K562 (cell line): Measurements from ENCODE around the gene LDB2. TPM values are rescaled to one million over a fixed set of nuclear protein-coding genes. Genes with fewer than 3 reads are reported as not detected.

Source experiments
- ATAC-seq: fragments of 200-7000 bp; cut with Tn5 transposase; 3 replicates; pipeline ENCODE4 v1.9.1; 2020; ENCODE audit warnings: moderate library complexity
- BruUV-seq: library from RNA; stranded (reverse); fragments of 400-500 nt; replicated peaks from 2 replicates; lab custom pipeline; 2021; lab: Mats Ljungman, UMichigan
- CTCF ChIA-PET: fragments of 300-600 bp; formaldehyde crosslinking; extraction: SDS; loops from one replicate; lab custom pipeline; 2021; ENCODE audit warnings: low intra/inter-chr PET ratio; lab: Yijun Ruan, JAX
- POLR2A ChIA-PET: fragments of 300-600, 350-650 bp; sonication (Branson Sonifier 250); formaldehyde crosslinking; extraction: SDS; loops from one replicate; lab custom pipeline; 2021; ENCODE audit warnings: antibody characterized with exemption, inconsistent platforms; lab: Yijun Ruan, JAX
- DNase-seq, 4 experiments: peaks; one replicate each; pipeline versions ENCODE4 v3.0.0 to v3.0.0-alpha.2; 2011 to 2018; ENCODE audit warnings: low spot score in 3 of 4, mixed read lengths in 3 of 4; ENCODE audit errors: extremely low read depth in 1 of 4
- FAIRE-seq: peaks from 2 replicates; lab custom pipeline; 2011; peaks lifted over from hg19 to GRCh38; lab: Jason Lieb, UNC
- H2AFZ ChIP-seq: 2 replicates; pipeline ENCODE4 v1.6.0; 2011; ENCODE audit warnings: low read depth, low read length, control low read depth, inconsistent platforms
- H3K27ac ChIP-seq: fragments of 200-600 bp; 3 replicates; pipeline ENCODE4 v1.8.0; 2011; ENCODE audit warnings: low read depth, mild to moderate bottlenecking, control low read depth, inconsistent platforms, low read length, moderate library complexity, mixed read lengths; ENCODE audit errors: extremely low read depth
- H3K27me3 ChIP-seq, 2 experiments: fragments of 300-600 bp in 1 of 2; 2 replicates in 1 of 2; 3 replicates in 1 of 2; pipeline versions ENCODE4 v1.6.0 to v1.8.0; 2011; ENCODE audit warnings: inconsistent platforms in 2 of 2, low read length in 2 of 2, mild to moderate bottlenecking in 1 of 2, mixed read lengths in 1 of 2, moderate library complexity in 1 of 2; ENCODE audit not compliant: control insufficient read depth in 2 of 2, insufficient read depth in 2 of 2
- H3K36me3 ChIP-seq: fragments of 300-600 bp; 3 replicates; pipeline ENCODE4 v1.8.0; 2011; ENCODE audit warnings: mild to moderate bottlenecking, low read length, inconsistent platforms; ENCODE audit not compliant: control insufficient read depth, insufficient read depth
- H3K4me1 ChIP-seq, 2 experiments: fragments of 200-600 bp in 1 of 2; replicated peaks in 1 of 2; 2 replicates in 1 of 2; 3 replicates in 1 of 2; pipeline versions ENCODE4 v1.5.1 to v1.8.0; 2011; ENCODE audit warnings: inconsistent platforms in 2 of 2, low read length in 2 of 2, mild to moderate bottlenecking in 1 of 2, mixed read lengths in 1 of 2, moderate library complexity in 1 of 2; ENCODE audit not compliant: control insufficient read depth in 2 of 2, insufficient read depth in 2 of 2
- H3K4me2 ChIP-seq: 2 replicates; pipeline ENCODE4 v1.6.1; 2011; ENCODE audit warnings: low read length, control low read depth, inconsistent platforms, mixed read lengths; ENCODE audit not compliant: insufficient read depth
- H3K4me3 ChIP-seq: fragments of 200-600 bp; sonication (generic), shearing (Covaris generic); 2 replicates; pipeline ENCODE4 v1.5.1; 2016; ENCODE audit warnings: control low read depth, inconsistent platforms
- H3K79me2 ChIP-seq: fragments of 200-600 bp; 3 replicates; pipeline ENCODE4 v1.8.0; 2011; ENCODE audit warnings: low read length, inconsistent platforms; ENCODE audit not compliant: control insufficient read depth, insufficient read depth
- H3K9ac ChIP-seq, 2 experiments: 2 replicates each; pipeline versions ENCODE4 v1.6.0 to v1.6.1; 2011; ENCODE audit warnings: low read depth in 2 of 2, low read length in 2 of 2, control low read depth in 1 of 2, inconsistent platforms in 1 of 2, mild to moderate bottlenecking in 1 of 2, mixed read lengths in 1 of 2; ENCODE audit not compliant: insufficient read depth in 1 of 2
- H3K9me1 ChIP-seq: one replicate; pipeline ENCODE4 v1.6.0; 2011; ENCODE audit warnings: inconsistent platforms, mild to moderate bottlenecking, low read length, moderate library complexity; ENCODE audit not compliant: control insufficient read depth, insufficient read depth
- H3K9me3 ChIP-seq: replicated peaks from 2 replicates; pipeline ENCODE4 v1.5.1; 2011; ENCODE audit warnings: low read depth, low read length, inconsistent platforms; ENCODE audit not compliant: control insufficient read depth, insufficient read depth
- H4K20me1 ChIP-seq: replicated peaks from 2 replicates; pipeline ENCODE4 v1.6.1; 2011; ENCODE audit warnings: low read length, inconsistent platforms, mixed read lengths; ENCODE audit not compliant: control insufficient read depth, insufficient read depth
- ARHGAP35 ChIP-seq: fragments of 450-650 bp; IDR thresholded peaks from 2 replicates; pipeline ENCODE4 v1.6.1; 2018; ENCODE audit not compliant: partially characterized antibody
- CHCHD3 ChIP-seq: fragments of 250-450 bp; sonication (Bioruptor Pico); IDR thresholded peaks from 2 replicates; pipeline ENCODE4 v2.1.2; 2022; ENCODE audit warnings: mild to moderate bottlenecking
- E2F1 ChIP-seq: sonication (generic); formaldehyde crosslinking; IDR thresholded peaks from 2 replicates; pipeline ENCODE4 v1.8.1; 2023; ENCODE audit warnings: mild to moderate bottlenecking, missing genetic modification reagents, moderate library complexity
- ESRRB ChIP-seq: fragments of 250-450 bp; sonication (Bioruptor Pico); IDR thresholded peaks from 2 replicates; pipeline ENCODE4 v1.5.0; 2020; ENCODE audit warnings: mild to moderate bottlenecking, moderate library complexity, borderline replicate concordance
- GABPB2 ChIP-seq: fragments of 250-450 bp; sonication (Bioruptor Pico); conservative IDR thresholded peaks from 2 replicates; pipeline ENCODE4 v1.5.1; 2021; ENCODE audit warnings: mild to moderate bottlenecking
- GATAD2A ChIP-seq: fragments of 450-650 bp; IDR thresholded peaks from 2 replicates; pipeline ENCODE4 v1.6.1; 2017
- ZNF239 ChIP-seq: fragments of 250-450 bp; sonication (Bioruptor Pico); IDR thresholded peaks from 2 replicates; pipeline ENCODE4 v1.4.0; 2020; ENCODE audit warnings: mild to moderate bottlenecking
- ZNF354B ChIP-seq: fragments of 250-450 bp; sonication (Bioruptor Pico); IDR thresholded peaks from 2 replicates; pipeline ENCODE4 v1.4.0; 2020
- WGBS: fragments of 100-300 bp; shearing (Covaris generic); methylation state at CpG from one replicate; pipeline ENCODE4 v1.1.6; 2016; ENCODE audit warnings: low coverage, mixed read lengths; ENCODE audit not compliant: insufficient coverage; ENCODE audit errors: missing lambda C conversion rate; 5-methylcytosine and 5-hydroxymethylcytosine counted together
- in situ Hi-C: fragments of 300-500 bp; cut with MboI; formaldehyde crosslinking; loops from 4 replicates; pipeline ENCODE4 v1.15.0; 2018; ENCODE audit warnings: inconsistent platforms, mixed read lengths
- intact Hi-C: fragments of 100-400 bp; cut with micrococcal nuclease; formaldehyde crosslinking; loops from 2 replicates; pipeline ENCODE4 v1.14.2; 2022
- polyA plus RNA-seq, 8 experiments: library from polyadenylated mRNA; depleted of rRNA in 4 of 8; stranded (reverse) in 5 of 8; unstranded in 3 of 8; fragments of >200 nt; fragmentation: Nextera tagmentation in 2 of 8; fragmentation: Illumina TruSeq in 1 of 8; extraction: Ambion mirVana in 2 of 8; extraction: Trizol in 1 of 8; gene quantifications; 2 replicates each; pipeline versions ENCODE4 v1.2.1 to v1.2.3, GENCODE V29; 2011 to 2014; ENCODE audit warnings: inconsistent platforms in 1 of 8, missing spikeins in 1 of 8
- total RNA-seq, 7 experiments: library from RNA; depleted of rRNA in 6 of 7; stranded (reverse); fragments of >200 nt in 6 of 7; fragmentation: Illumina TruSeq in 2 of 7; extraction: Trizol in 2 of 7; gene quantifications; 2 replicates each; pipeline versions ENCODE4 v1.2.1 to v1.2.3, GENCODE V29; 2011 to 2021; ENCODE audit warnings: low replicate concordance in 1 of 7
- TF ChIP-seq, protein P1 (sequence below), 2 experiments: fragments of 250-450 bp in 1 of 2; fragments of 450-650 bp in 1 of 2; sonication (Bioruptor Pico) in 1 of 2; IDR thresholded peaks; 2 replicates each; pipeline versions ENCODE4 v1.6.1 to v1.8.0; 2016 to 2021; ENCODE audit warnings: mild to moderate bottlenecking in 2 of 2, moderate library complexity in 2 of 2, missing compliant biosample characterization in 1 of 2, missing genetic modification characterization in 1 of 2

The LDB2 gene
- total and polyA plus RNA-seq, 9 of the 15 experiments (the other 6 are each of a cell fraction or from before 2014, with no cell fraction given), result 0.10 to 0.20 TPM; not detected in 7

DNA sequence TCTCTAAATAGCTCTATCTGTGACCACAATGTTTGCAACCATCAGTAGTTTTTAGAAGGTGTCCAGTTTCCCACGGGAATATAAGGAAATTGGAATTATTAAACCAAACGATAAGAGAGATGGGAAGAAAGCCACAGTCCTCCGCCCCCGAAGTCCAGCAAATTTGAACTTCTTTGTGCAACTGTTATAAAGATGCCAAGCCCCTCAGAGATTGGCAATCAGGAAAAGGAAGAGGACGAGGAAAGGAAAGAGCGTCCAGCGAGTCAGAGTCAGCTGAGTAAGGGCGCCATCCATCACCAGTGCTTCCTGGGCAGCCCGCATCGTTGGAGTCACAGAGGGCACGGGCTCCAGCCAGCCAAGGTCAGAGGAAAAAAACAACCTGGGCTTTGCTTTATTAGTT, 35.7 kb downstream of the LDB2 start (continued):
- TF ChIP-seq CHCHD3 (no peak), ESRRB (no peak)

DNA sequence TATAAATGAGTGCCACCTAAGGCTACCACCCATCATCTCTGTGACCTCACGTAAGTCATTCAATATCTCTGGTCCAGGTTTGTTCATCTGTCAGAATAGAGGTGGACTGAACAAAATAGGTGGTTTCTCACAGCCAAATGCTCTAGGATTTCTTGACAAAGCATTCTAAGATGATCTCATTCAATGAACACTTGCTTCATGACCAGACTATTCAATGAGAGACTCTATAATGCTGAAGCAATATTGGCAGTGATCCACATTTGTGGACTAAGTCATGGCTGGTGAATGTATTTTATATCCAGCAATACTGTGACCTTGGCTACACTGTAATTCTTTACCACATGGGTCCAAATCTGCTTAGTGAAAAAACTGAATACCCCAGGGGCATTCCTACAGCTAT, 37.9 kb downstream of the LDB2 start:
- H3K4me2 ChIP-seq, result no peak overlapping the region
- in situ Hi-C loops, result no loop called here
- no peaks in the 10 kb centered on the region for H3K9me3 ChIP-seq
- no peak for TF ChIP-seq ARHGAP35
- TF ChIP-seq GABPB2 (CRISPR knock-in tag), result no peak
- TF ChIP-seq ZNF354B (CRISPR knock-in tag), result no peak
- H3K4me1 ChIP-seq, result no peaks in the 10 kb centered on the region
- H3K4me3 ChIP-seq, result no peak overlapping the region
- WGBS, result 0% methylated on average over 1 of the region's 1 CpG
- intact Hi-C loops, result no loop called here
- POLR2A ChIA-PET, result no interaction called here
- FAIRE-seq (no peak), DNase-seq (no peak), ATAC-seq (no peak)
- CTCF ChIA-PET, result no interaction called here
- H3K9me1 ChIP-seq, result no peaks in the 10 kb centered on the region
- no peaks in the 10 kb centered on the region for H3K27me3 ChIP-seq
- no peak overlapping the region for H3K9ac ChIP-seq
- H3K36me3 ChIP-seq, result no peaks in the 10 kb centered on the region
- no peaks in the 10 kb centered on the region for H3K79me2 ChIP-seq
- H3K27ac ChIP-seq, result no peak overlapping the region
- H4K20me1 ChIP-seq, result no peaks in the 10 kb centered on the region
- no peak overlapping the region for H2AFZ ChIP-seq
- no TSS peak for BruUV-seq

DNA sequence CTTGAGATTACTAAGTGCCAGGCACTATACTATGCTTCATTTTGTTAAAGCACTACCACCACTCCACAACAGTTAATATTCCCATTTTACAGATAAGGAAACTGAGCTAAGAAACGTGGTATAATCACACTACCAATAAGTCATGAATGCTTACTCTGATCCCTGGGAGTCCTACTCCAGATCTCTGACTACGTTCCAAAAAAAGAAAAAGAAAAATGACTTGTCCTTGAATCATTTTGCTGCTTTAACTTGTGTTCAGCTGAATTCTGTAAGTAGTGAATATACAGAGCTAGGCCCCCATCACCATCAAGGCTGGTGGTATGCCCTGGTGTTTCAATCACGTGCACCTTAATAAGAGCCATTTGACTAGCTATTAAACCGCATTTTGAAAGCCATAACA, 39.4 kb downstream of the LDB2 start:
- Histone ChIP-seq H2AFZ (no peak overlapping the region), H3K4me3 (no peak overlapping the region), H3K27ac (no peak overlapping the region), H3K4me2 (no peak overlapping the region), H3K27me3 (no peaks in the 10 kb centered on the region), H3K79me2 (no peaks in the 10 kb centered on the region), H3K9ac (no peak overlapping the region), H3K36me3 (no peaks in the 10 kb centered on the region), H4K20me1 (no peaks in the 10 kb centered on the region), H3K9me3 (no peaks in the 10 kb centered on the region), H3K9me1 (no peaks in the 10 kb centered on the region), H3K4me1 (no peaks in the 10 kb centered on the region)
- no TSS peak for BruUV-seq
- ChIA-PET CTCF (no interaction called here), POLR2A (no interaction called here)
- no peak for FAIRE-seq
- WGBS, result 0% methylated on average over 4 of the region's 4 CpGs
- in situ Hi-C loops (no loop called here), intact Hi-C loops (no loop called here)
- no peak for ATAC-seq
- no peak for DNase-seq
- TF ChIP-seq ZNF239 (CRISPR knock-in tag) (no peak), E2F1 (CRISPR knock-in tag) (no peak), GATAD2A (no peak)
- TF ChIP-seq, protein P1, sequence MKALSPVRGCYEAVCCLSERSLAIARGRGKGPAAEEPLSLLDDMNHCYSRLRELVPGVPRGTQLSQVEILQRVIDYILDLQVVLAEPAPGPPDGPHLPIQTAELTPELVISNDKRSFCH (CRISPR knock-in tag; IDR thresholded peaks at IDR 0.05), result no peak
- TF ChIP-seq, protein P1 (tag; IDR thresholded peaks at IDR 0.05), result no peak
